Heart left ventricle (tissue), 13 donors: ENCODE measurements around the gene MTREX.

Experiments used
- POLR2A ChIP-seq, 2 donors: fragments of 450-650 bp; IDR thresholded peaks; one replicate each; pipeline ENCODE4 v1.6.1; 2017; ENCODE audit warnings: antibody characterized with exemption in 2 of 2, mild to moderate bottlenecking in 2 of 2, moderate library complexity in 2 of 2
- TF ChIP-seq, protein P1 (sequence below), 12 donors: fragments of 200-600 bp; sonication (generic) in 4 of 12; IDR thresholded peaks; one replicate each; pipeline versions ENCODE4 v1.5.0 to v1.8.0; 2018 to 2022; ENCODE audit warnings: antibody characterized with exemption in 12 of 12, mild to moderate bottlenecking in 5 of 12
- donor health status: ischemic (EF 13 %, LVEDD 7.1; RV severe dilation, severe dysfunction).
- donor health status: DM: no; HTN: yes; CAD: no.
- donor health status: DM: no; HTN: no; CAD: no.
- donor health status: ischemic (EF 25% LVEDD 6.9; RV normal size, moderate dysfunction).
- donor health status: ischemic (EF 25% LVEDD 5.7; RV mildly dilated, moderate dysfunction).
- donor health status: ischemic (EF 35%, LVEDD 5.7; RV mildly dilated, moderate dysfunction).
- donor health status: nonischemic (EF 11% LVEDD 7.7; RV severe dilation, severe dysfunction).
- donor health status: DM: yes; HTN: yes; CAD: no.
- donor health status: PGD.
- donor health status: ischemic (EF 29% LVEDD 5.4; RV normal size, mild dysfunction).
- donor health status: nonischemic (EF 23%, LVEDD 6.1; RV moderate dilation, normal function).

DNA sequence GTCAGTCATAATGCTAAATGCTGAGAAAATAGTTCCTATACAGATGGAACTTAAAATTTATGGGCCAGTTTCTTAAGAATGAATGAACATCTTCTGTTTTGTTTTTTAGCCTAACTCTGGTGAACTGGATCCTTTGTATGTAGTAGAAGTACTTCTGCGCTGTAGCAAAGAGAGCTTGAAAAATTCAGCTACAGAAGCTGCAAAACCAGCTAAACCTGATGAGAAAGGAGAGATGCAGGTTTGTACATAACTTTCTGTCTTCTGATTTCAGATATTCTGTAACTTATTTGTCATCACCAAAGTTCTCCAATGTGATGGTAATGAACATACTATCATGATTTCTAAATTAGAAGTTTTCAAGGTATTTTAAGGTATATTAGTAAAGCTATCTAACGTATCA is 80.1 kb downstream of the MTREX start:
- TF ChIP-seq, protein P1, sequence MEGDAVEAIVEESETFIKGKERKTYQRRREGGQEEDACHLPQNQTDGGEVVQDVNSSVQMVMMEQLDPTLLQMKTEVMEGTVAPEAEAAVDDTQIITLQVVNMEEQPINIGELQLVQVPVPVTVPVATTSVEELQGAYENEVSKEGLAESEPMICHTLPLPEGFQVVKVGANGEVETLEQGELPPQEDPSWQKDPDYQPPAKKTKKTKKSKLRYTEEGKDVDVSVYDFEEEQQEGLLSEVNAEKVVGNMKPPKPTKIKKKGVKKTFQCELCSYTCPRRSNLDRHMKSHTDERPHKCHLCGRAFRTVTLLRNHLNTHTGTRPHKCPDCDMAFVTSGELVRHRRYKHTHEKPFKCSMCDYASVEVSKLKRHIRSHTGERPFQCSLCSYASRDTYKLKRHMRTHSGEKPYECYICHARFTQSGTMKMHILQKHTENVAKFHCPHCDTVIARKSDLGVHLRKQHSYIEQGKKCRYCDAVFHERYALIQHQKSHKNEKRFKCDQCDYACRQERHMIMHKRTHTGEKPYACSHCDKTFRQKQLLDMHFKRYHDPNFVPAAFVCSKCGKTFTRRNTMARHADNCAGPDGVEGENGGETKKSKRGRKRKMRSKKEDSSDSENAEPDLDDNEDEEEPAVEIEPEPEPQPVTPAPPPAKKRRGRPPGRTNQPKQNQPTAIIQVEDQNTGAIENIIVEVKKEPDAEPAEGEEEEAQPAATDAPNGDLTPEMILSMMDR (IDR thresholded peaks at IDR 0.05): no peak
- TF ChIP-seq POLR2A (IDR thresholded peaks at IDR 0.05): no peak
